Hepatocyte (in vitro differentiated cells): ENCODE results near the gene ZNF273. TPM values are rescaled to one million over a fixed set of nuclear protein-coding genes. Genes with fewer than 3 reads are reported as not detected.

Experiments
- DNase-seq: peaks from one replicate; pipeline ENCODE4 v3.0.0-alpha.2; 2016; ENCODE audit warnings: low spot score
- H2AFZ ChIP-seq: fragments of 200-600 bp; sonication (generic); 2 replicates; pipeline ENCODE4 v1.6.0; 2016; ENCODE audit warnings: antibody characterized with exemption, mild to moderate bottlenecking
- H3K27ac ChIP-seq: fragments of 200-600 bp; sonication (generic); 2 replicates; pipeline ENCODE4 v1.5.1; 2016; ENCODE audit warnings: mild to moderate bottlenecking
- H3K27me3 ChIP-seq: fragments of 200-600 bp; sonication (generic); 2 replicates; pipeline ENCODE4 v1.6.1; 2016
- H3K36me3 ChIP-seq: fragments of 200-600 bp; sonication (generic); replicated peaks from 2 replicates; pipeline ENCODE4 v1.5.1; 2016; ENCODE audit warnings: low read depth; ENCODE audit not compliant: insufficient read depth
- H3K4me1 ChIP-seq: fragments of 200-600 bp; sonication (generic); 2 replicates; pipeline ENCODE4 v1.5.1; 2016; ENCODE audit warnings: mild to moderate bottlenecking, moderate library complexity; ENCODE audit not compliant: insufficient read depth
- H3K4me2 ChIP-seq: fragments of 200-600 bp; sonication (generic); 2 replicates; pipeline ENCODE4 v1.6.0; 2016
- H3K4me3 ChIP-seq: fragments of 200-600 bp; sonication (generic); 2 replicates; pipeline ENCODE4 v1.5.1; 2016; ENCODE audit warnings: mild to moderate bottlenecking
- H3K79me2 ChIP-seq: fragments of 200-600 bp; sonication (generic); 2 replicates; pipeline ENCODE4 v1.6.0; 2017; ENCODE audit warnings: mild to moderate bottlenecking
- H3K9me2 ChIP-seq: fragments of 200-600 bp; sonication (generic); replicated peaks from 2 replicates; pipeline ENCODE4 v1.6.0; 2017; ENCODE audit warnings: mild to moderate bottlenecking; ENCODE audit not compliant: insufficient read depth
- H3K9me3 ChIP-seq: fragments of 200-600 bp; sonication (generic); 2 replicates; pipeline ENCODE4 v1.5.1; 2016; ENCODE audit warnings: low read depth, mild to moderate bottlenecking
- H4K20me1 ChIP-seq: fragments of 200-600 bp; sonication (generic); 2 replicates; pipeline ENCODE4 v1.6.0; 2016; ENCODE audit warnings: mild to moderate bottlenecking; ENCODE audit not compliant: insufficient read depth, poor library complexity, severe bottlenecking
- CTCF ChIP-seq: fragments of 200-600 bp; sonication (generic); IDR thresholded peaks from 2 replicates; pipeline ENCODE4 v1.5.1; 2016; ENCODE audit warnings: antibody characterized with exemption, mild to moderate bottlenecking; ENCODE audit not compliant: poor library complexity
- EZH2 ChIP-seq: fragments of 200-600 bp; sonication (generic); IDR thresholded peaks from 2 replicates; pipeline ENCODE4 v1.6.1; 2016; ENCODE audit warnings: antibody characterized with exemption, mild to moderate bottlenecking, borderline replicate concordance
- EZH2phosphoT487 ChIP-seq: fragments of 200-600 bp; sonication (generic); IDR thresholded peaks from one replicate; pipeline ENCODE4 v1.6.1; 2018; ENCODE audit warnings: antibody characterized with exemption, mild to moderate bottlenecking, low read depth, moderate library complexity; ENCODE audit not compliant: unreplicated experiment, severe bottlenecking
- WGBS: methylation state at CpG from one replicate; pipeline ENCODE4 v1.1.6; 2016; ENCODE audit warnings: low lambda C conversion rate; ENCODE audit errors: missing lambda C conversion rate; 5-methylcytosine and 5-hydroxymethylcytosine counted together
- polyA plus RNA-seq: library from polyadenylated mRNA; unstranded; fragments of >200 nt; fragmentation: Nextera tagmentation; extraction: Ambion mirVana; gene quantifications from 2 replicates; pipeline ENCODE4 v1.2.1, GENCODE V29; 2016
- total RNA-seq: library from RNA; depleted of rRNA; stranded (reverse); fragments of >200 nt; gene quantifications from 2 replicates; pipeline ENCODE4 v1.2.3, GENCODE V29; 2014

The ZNF273 gene
- total and polyA plus RNA-seq, 2 experiments from 2014 or later: 4.1 to 4.9 TPM

GRCh38 chr7:64879800-64880199, 23.3 kb upstream of the ZNF273 start:
- no peak for DNase-seq
- H3K27me3 ChIP-seq: no peaks in the 10 kb centered on the region
- no peaks in the 10 kb centered on the region for H3K79me2 ChIP-seq
- WGBS: 93% methylated on average over 17 of the region's 17 CpGs
- no peak overlapping the region for H3K27ac ChIP-seq
- no peak overlapping the region for H2AFZ ChIP-seq
- H3K9me2 ChIP-seq: no peaks in the 10 kb centered on the region
- no peak for TF ChIP-seq EZH2
- TF ChIP-seq CTCF: no peak
- TF ChIP-seq EZH2phosphoT487: no peak
- H3K36me3 ChIP-seq: no peaks in the 10 kb centered on the region
- no peaks in the 10 kb centered on the region for H3K9me3 ChIP-seq
- no peaks in the 10 kb centered on the region for H3K4me1 ChIP-seq
- H3K4me3 ChIP-seq: no peak overlapping the region
- no peak overlapping the region for H3K4me2 ChIP-seq
- H4K20me1 ChIP-seq: no peaks in the 10 kb centered on the region

GRCh38 chr7:64880322-64881297, 22.5 kb upstream of the ZNF273 start:
- no peaks in the 10 kb centered on the region for H3K4me1 ChIP-seq
- no peaks in the 10 kb centered on the region for H3K27me3 ChIP-seq
- no peak for TF ChIP-seq EZH2phosphoT487
- TF ChIP-seq CTCF: no peak
- TF ChIP-seq EZH2: no peak
- no peaks in the 10 kb centered on the region for H3K9me2 ChIP-seq
- no peak overlapping the region for H3K27ac ChIP-seq
- H4K20me1 ChIP-seq: no peaks in the 10 kb centered on the region
- no peaks in the 10 kb centered on the region for H3K79me2 ChIP-seq
- no peak overlapping the region for H3K4me2 ChIP-seq
- H3K4me3 ChIP-seq: no peak overlapping the region
- no peak overlapping the region for H2AFZ ChIP-seq
- DNase-seq: no peak
- H3K36me3 ChIP-seq: no peaks in the 10 kb centered on the region
- H3K9me3 ChIP-seq: no peaks in the 10 kb centered on the region
- 94% methylated on average over 38 of the region's 38 CpGs for WGBS

- DNase-seq: no peak
- no peak for TF ChIP-seq EZH2phosphoT487
- TF ChIP-seq CTCF: no peak
- TF ChIP-seq EZH2: no peak
- Histone ChIP-seq H2AFZ (no peak overlapping the region), H3K27me3 (no peaks in the 10 kb centered on the region), H3K4me1 (no peaks in the 10 kb centered on the region), H3K4me3 (no peak overlapping the region), H3K9me2 (no peaks in the 10 kb centered on the region), H4K20me1 (no peaks in the 10 kb centered on the region), H3K36me3 (no peaks in the 10 kb centered on the region), H3K9me3 (no peaks in the 10 kb centered on the region), H3K79me2 (no peaks in the 10 kb centered on the region), H3K27ac (no peak overlapping the region), H3K4me2 (no peak overlapping the region)
- WGBS: 93% methylated on average over 26 of the region's 26 CpGs
Observed at GRCh38 chr7:64881461-64882287, 21.4 kb upstream of the ZNF273 start.
